ENCODE data around the gene AGXT2.

AGXT2 gene

DNA sequence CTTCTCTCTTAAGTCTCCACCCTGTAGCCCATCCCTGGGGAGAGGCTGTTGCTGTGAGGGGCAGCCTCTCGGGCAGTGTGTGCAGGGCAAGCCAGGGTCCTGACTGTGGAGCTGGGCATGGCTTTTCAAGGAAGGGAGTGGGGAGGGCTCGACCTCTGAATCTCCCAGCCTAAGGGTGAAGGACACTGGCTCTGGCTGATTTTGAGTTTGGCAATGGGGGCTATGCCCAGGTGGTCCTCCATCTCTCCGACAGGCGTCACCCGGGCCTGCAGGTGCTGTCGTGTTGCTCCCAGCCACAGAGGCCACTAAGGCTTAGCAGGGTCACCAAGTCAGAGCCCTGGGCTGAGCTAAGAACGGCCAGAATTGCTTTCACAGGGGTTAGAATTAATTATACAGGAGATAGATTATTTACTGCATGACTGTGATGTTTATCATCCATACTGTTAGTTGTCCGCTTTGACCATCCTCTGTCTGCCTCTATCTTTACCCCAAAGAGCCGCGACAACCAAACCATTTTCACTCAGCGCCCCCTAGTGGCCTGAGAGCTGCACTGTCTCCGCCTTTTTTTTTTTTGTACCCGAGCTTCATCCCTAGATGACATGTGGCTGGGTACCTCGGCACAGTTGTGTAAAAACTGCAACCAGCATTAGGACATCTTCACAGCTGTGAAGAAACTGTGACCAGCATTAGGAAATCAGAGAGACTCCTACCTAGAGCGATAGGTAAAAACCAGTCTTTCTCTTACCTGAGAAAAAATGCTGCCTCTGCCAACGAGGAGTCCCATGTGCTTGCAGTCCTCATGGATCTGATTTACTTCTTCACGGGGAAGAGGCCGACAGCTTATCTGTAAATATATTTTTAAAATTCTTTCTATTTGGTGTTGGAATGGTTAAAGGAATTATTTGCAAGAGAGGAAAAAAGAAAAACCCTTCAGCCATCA, 44.5 kb downstream of the AGXT2 start:
- H4K20me1 ChIP-seq, result no peaks in the 10 kb centered on the region
- H3K4me1 ChIP-seq, result no peaks in the 10 kb centered on the region
- TF ChIP-seq Cebpa-rat (IDR thresholded peaks at IDR 0.05), result no peak
- H3K36me3 ChIP-seq, result no peaks in the 10 kb centered on the region
- H3K27me3 ChIP-seq, result no peaks in the 10 kb centered on the region
- no peak overlapping the region for H3K4me2 ChIP-seq
- H3K9me3 ChIP-seq, result no peaks in the 10 kb centered on the region
- no peak overlapping the region for H3K9ac ChIP-seq
- no peak overlapping the region for H3K4me3 ChIP-seq
- H3K27ac ChIP-seq, result no peak overlapping the region

- no peaks in the 10 kb centered on the region for H3K4me1 ChIP-seq
- no peak for TF ChIP-seq Cebpa-rat (IDR thresholded peaks at IDR 0.05)
Measured at GRCh38 chr5:35002459-35002858, 45.3 kb downstream of the AGXT2 start.

GRCh38 chr5:35001842-35002241, 45.9 kb downstream of the AGXT2 start:
- Histone ChIP-seq H3K27me3 (no peaks in the 10 kb centered on the region), H3K9me3 (no peaks in the 10 kb centered on the region), H3K36me3 (no peaks in the 10 kb centered on the region), H3K4me2 (no peak overlapping the region), H3K4me1 (no peaks in the 10 kb centered on the region), H3K27ac (no peak overlapping the region), H3K9ac (no peak overlapping the region), H3K4me3 (no peak overlapping the region), H4K20me1 (no peaks in the 10 kb centered on the region)
- no peak for TF ChIP-seq Cebpa-rat (IDR thresholded peaks at IDR 0.05)

More at GRCh38 chr5:35002459-35002858, 45.3 kb downstream of the AGXT2 start:
- no peaks in the 10 kb centered on the region for H3K36me3 ChIP-seq
- no peaks in the 10 kb centered on the region for H3K9me3 ChIP-seq
- H3K4me2 ChIP-seq, result no peak overlapping the region
- H4K20me1 ChIP-seq, result no peaks in the 10 kb centered on the region
- H3K27ac ChIP-seq, result no peak overlapping the region
- no peak overlapping the region for H3K9ac ChIP-seq
- no peak overlapping the region for H3K4me3 ChIP-seq
- no peaks in the 10 kb centered on the region for H3K27me3 ChIP-seq

DNA sequence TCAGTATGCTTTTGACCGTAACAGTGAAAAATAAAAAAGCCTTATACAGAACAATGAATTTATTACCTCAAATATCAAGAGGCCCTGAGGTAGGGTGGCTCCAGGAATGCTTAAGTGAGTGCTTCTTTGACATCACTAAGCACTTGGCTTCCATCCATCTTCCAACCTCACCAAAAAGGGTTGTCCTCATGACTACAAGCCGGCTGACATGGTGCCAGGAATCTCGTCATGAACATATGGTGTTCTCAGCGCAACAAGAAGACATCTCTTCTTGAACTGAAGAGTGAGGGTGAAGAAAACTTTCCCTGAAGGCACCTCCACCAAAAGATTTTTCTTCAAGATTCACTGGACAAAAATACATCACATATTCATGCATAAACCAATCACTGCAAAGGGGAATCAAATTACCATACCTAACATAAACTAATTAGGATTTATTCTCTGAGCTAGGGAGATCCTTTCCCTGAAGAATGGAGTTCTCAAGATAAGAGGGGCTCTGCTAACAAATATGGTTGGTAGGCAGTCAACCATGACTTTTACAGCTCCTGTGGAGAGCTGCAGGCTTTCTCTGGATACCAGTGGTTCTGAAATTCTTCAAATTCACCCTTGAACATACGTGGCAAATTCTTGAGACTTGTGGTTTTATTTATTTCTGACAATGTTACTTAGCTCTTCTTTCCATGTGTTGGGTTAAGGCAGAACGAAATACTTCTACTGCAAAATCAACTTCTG, 49.5 kb downstream of the AGXT2 start:
- Histone ChIP-seq H3K4me3 (no peak overlapping the region), H3K27ac (no peak overlapping the region), H3K4me2 (no peak overlapping the region), H3K9ac (no peak overlapping the region), H3K4me1 (no peaks in the 10 kb centered on the region), H3K27me3 (no peaks in the 10 kb centered on the region), H3K36me3 (no peaks in the 10 kb centered on the region), H3K9me3 (no peaks in the 10 kb centered on the region), H4K20me1 (no peaks in the 10 kb centered on the region)
- TF ChIP-seq Cebpa-rat (IDR thresholded peaks at IDR 0.05), result no peak

- no peaks in the 10 kb centered on the region for H3K27me3 ChIP-seq
- no peak overlapping the region for H3K9ac ChIP-seq
- H3K4me3 ChIP-seq, result no peak overlapping the region
- no peaks in the 10 kb centered on the region for H3K4me1 ChIP-seq
- no peak overlapping the region for H3K27ac ChIP-seq
- H3K9me3 ChIP-seq, result no peaks in the 10 kb centered on the region
- no peaks in the 10 kb centered on the region for H4K20me1 ChIP-seq
- no peak for TF ChIP-seq Cebpa-rat (IDR thresholded peaks at IDR 0.05)
- H3K4me2 ChIP-seq, result no peak overlapping the region
- H3K36me3 ChIP-seq, result no peaks in the 10 kb centered on the region
Measured at GRCh38 chr5:34996261-34996660, 51.5 kb downstream of the AGXT2 start.

- Histone ChIP-seq H3K4me1 (peaks cover 10% of the 10 kb centered on the region), H3K4me2 (no peak overlapping the region), H3K36me3 (no peaks in the 10 kb centered on the region), H4K20me1 (no peaks in the 10 kb centered on the region), H3K9me3 (no peaks in the 10 kb centered on the region), H3K4me3 (no peak overlapping the region), H3K27me3 (no peaks in the 10 kb centered on the region), H3K27ac (no peak overlapping the region), H3K9ac (no peak overlapping the region)
- no peak for TF ChIP-seq Cebpa-rat (IDR thresholded peaks at IDR 0.05)
Measured at GRCh38 chr5:34993951-34994350, 53.8 kb downstream of the AGXT2 start.

DNA sequence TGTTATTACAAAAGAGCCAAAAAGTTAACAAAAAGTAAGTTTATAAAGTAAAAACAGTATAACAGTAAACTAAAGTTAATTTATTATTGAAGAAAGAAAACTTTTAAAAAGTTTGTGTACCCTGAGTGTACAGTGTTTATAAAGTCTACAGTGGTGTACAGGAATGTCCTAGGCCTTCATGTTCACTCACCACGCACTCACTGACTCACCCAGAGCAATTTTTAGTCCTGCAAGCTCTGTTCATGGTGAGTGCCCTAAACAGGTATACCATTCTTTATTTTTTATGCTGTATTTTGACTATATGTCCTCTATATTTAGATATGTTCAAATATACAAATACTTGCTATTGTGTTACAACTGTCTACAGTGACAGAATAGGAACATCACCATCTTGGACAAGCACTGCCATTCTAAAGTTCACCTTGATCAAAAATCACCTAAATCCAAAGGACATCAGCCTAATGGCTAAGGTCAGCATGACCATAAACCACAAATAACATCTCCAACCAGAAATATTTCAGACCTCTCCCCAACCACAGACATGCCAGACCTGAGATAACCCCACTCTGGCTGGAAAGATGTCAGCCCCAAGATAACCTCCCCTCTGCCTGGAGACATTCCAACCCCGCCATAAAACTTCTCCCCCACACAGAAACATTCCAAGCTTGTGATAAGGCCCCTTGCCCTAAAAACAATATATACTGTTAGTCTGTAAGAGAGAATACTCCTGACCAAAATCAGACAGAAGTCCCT, 56.1 kb downstream of the AGXT2 start:
- no peaks in the 10 kb centered on the region for H3K36me3 ChIP-seq
- H3K4me1 ChIP-seq, result peaks cover 19% of the 10 kb centered on the region
- H3K27ac ChIP-seq, result no peak overlapping the region
- no peak for TF ChIP-seq Cebpa-rat (IDR thresholded peaks at IDR 0.05)
- H4K20me1 ChIP-seq, result no peaks in the 10 kb centered on the region
- H3K9ac ChIP-seq, result no peak overlapping the region
- no peak overlapping the region for H3K4me3 ChIP-seq
- peaks cover 12% of the 10 kb centered on the region for H3K9me3 ChIP-seq
- H3K27me3 ChIP-seq, result no peaks in the 10 kb centered on the region
- no peak overlapping the region for H3K4me2 ChIP-seq

DNA sequence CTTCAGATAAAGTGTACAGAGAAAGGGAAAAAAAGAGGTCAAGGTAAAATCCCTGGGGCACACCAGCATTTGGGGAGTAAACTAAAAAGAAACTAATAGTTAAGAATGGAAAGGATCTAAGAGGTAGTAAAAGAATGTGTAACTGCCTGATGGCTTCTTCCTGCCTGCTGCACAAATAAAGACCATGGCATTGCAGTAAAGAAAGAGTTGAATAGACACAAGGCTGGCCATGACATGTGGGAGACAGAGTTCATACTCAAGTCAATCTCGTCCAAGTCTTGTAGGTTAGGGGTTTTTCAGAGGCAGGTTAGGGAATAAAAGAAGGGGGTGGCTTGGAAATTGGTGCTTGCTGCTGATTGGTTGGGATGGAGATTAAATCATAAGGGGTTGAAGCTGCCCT, 60.8 kb downstream of the AGXT2 start:
- Histone ChIP-seq H3K4me1 (peaks cover 19% of the 10 kb centered on the region), H3K4me3 (no peak overlapping the region), H3K9me3 (peaks cover 41% of the 10 kb centered on the region), H3K9ac (no peak overlapping the region), H3K36me3 (no peaks in the 10 kb centered on the region), H3K27me3 (no peaks in the 10 kb centered on the region), H4K20me1 (no peaks in the 10 kb centered on the region), H3K4me2 (no peak overlapping the region), H3K27ac (no peak overlapping the region)
- no peak for TF ChIP-seq Cebpa-rat (IDR thresholded peaks at IDR 0.05)

- Histone ChIP-seq H4K20me1 (no peaks in the 10 kb centered on the region), H3K4me2 (no peak overlapping the region), H3K9ac (no peak overlapping the region), H3K27me3 (no peaks in the 10 kb centered on the region), H3K27ac (no peak overlapping the region), H3K36me3 (no peaks in the 10 kb centered on the region), H3K4me3 (no peak overlapping the region), H3K4me1 (no peaks in the 10 kb centered on the region), H3K9me3 (peaks cover 51% of the 10 kb centered on the region)
- no peak for TF ChIP-seq Cebpa-rat (IDR thresholded peaks at IDR 0.05)
Measured at GRCh38 chr5:34982823-34983222, 64.9 kb downstream of the AGXT2 start.
